IMR-90 (cell line): Measurements from ENCODE around the gene GRAMD2A. TPM values are rescaled to one million over a fixed set of nuclear protein-coding genes. Genes with fewer than 3 reads are reported as not detected.

ENCODE experiments used
- ATAC-seq: fragments of 200-7000 bp; cut with Tn5 transposase; 2 replicates; pipeline ENCODE4 v1.9.1; 2020; ENCODE audit warnings: low read depth, mild to moderate bottlenecking, moderate library complexity
- BruUV-seq: library from RNA; stranded (reverse); fragments of 400-500 nt; replicated peaks from 2 replicates; lab custom pipeline; 2021; lab: Mats Ljungman, UMichigan
- CTCF ChIA-PET: fragments of 300-600 bp; formaldehyde crosslinking; extraction: SDS; loops from one replicate; lab custom pipeline; 2021; ENCODE audit warnings: antibody characterized with exemption; lab: Yijun Ruan, JAX
- POLR2A ChIA-PET: fragments of 300-600 bp; sonication (Branson Sonifier 250); formaldehyde crosslinking; loops from one replicate; lab custom pipeline; 2022; ENCODE audit warnings: antibody characterized with exemption; ENCODE audit not compliant: unreplicated experiment; lab: Charles Lee
- DNase-seq: peaks from one replicate; pipeline ENCODE4 v3.0.0; 2013
- H2AFZ ChIP-seq: replicated peaks from 2 replicates; pipeline ENCODE3; 2013; ENCODE audit warnings: low read length, mild to moderate bottlenecking; ENCODE audit not compliant: poor library complexity
- H2AK5ac ChIP-seq: 2 replicates; pipeline ENCODE4 v1.6.1; 2013; ENCODE audit warnings: low read depth, low read length, inconsistent platforms
- H2AK9ac ChIP-seq: replicated peaks from 2 replicates; pipeline ENCODE3; 2013; ENCODE audit warnings: mild to moderate bottlenecking, low read depth, low read length, moderate library complexity; ENCODE audit not compliant: poor library complexity
- H2BK120ac ChIP-seq: 2 replicates; pipeline ENCODE4 v1.6.1; 2013; ENCODE audit warnings: low read depth, low read length, inconsistent platforms
- H2BK15ac ChIP-seq: 3 replicates; pipeline ENCODE4 v1.6.1; 2013; ENCODE audit warnings: low read depth, low read length, inconsistent platforms
- H2BK20ac ChIP-seq: 2 replicates; pipeline ENCODE4 v1.6.1; 2013; ENCODE audit warnings: low read depth, mild to moderate bottlenecking, inconsistent platforms, low read length, moderate library complexity
- H2BK5ac ChIP-seq: 2 replicates; pipeline ENCODE4 v1.6.1; 2013; ENCODE audit warnings: mild to moderate bottlenecking, low read depth, low read length, inconsistent platforms; ENCODE audit not compliant: poor library complexity, severe bottlenecking
- H3K14ac ChIP-seq: replicated peaks from 2 replicates; pipeline ENCODE4 v1.6.1; 2013; ENCODE audit warnings: low read depth, low read length, inconsistent platforms
- H3K18ac ChIP-seq: 2 replicates; pipeline ENCODE4 v1.6.1; 2013; ENCODE audit warnings: low read depth, low read length, control low read depth
- H3K23ac ChIP-seq: 2 replicates; pipeline ENCODE4 v1.6.1; 2013; ENCODE audit warnings: low read depth, low read length, inconsistent platforms
- H3K27ac ChIP-seq: 2 replicates; pipeline ENCODE4 v1.5.1; 2013; ENCODE audit warnings: mild to moderate bottlenecking, control low read depth, low read length; ENCODE audit not compliant: insufficient read depth
- H3K27me3 ChIP-seq: 2 replicates; pipeline ENCODE4 v1.6.1; 2013; ENCODE audit warnings: low read length; ENCODE audit not compliant: control insufficient read depth, insufficient read depth
- H3K36me3 ChIP-seq: 2 replicates; pipeline ENCODE4 v1.6.1; 2013; ENCODE audit warnings: low read length, mixed read lengths; ENCODE audit not compliant: control insufficient read depth, insufficient read depth
- H3K4ac ChIP-seq: 2 replicates; pipeline ENCODE4 v1.6.1; 2013; ENCODE audit warnings: low read depth, low read length, inconsistent platforms
- H3K4me1 ChIP-seq: 2 replicates; pipeline ENCODE4 v1.6.1; 2013; ENCODE audit warnings: low read length, mixed read lengths; ENCODE audit not compliant: control insufficient read depth, insufficient read depth
- H3K4me2 ChIP-seq: 2 replicates; pipeline ENCODE4 v1.6.1; 2013; ENCODE audit warnings: low read depth, mild to moderate bottlenecking, control low read depth, low read length, moderate library complexity
- H3K4me3 ChIP-seq: 2 replicates; pipeline ENCODE4 v1.5.1; 2013; ENCODE audit warnings: low read depth, mild to moderate bottlenecking, control low read depth, low read length, moderate library complexity; ENCODE audit not compliant: insufficient read depth
- H3K56ac ChIP-seq: 2 replicates; pipeline ENCODE4 v1.6.1; 2013; ENCODE audit warnings: low read length, inconsistent platforms; ENCODE audit not compliant: insufficient read depth; ENCODE audit errors: extremely low read depth
- H3K79me1 ChIP-seq, 2 experiments: 2 replicates each; pipeline ENCODE4 v1.6.1; 2013; ENCODE audit warnings: low read length in 2 of 2, inconsistent platforms in 1 of 2, low read depth in 1 of 2
- H3K9ac ChIP-seq: 2 replicates; pipeline ENCODE4 v1.6.1; 2013; ENCODE audit warnings: low read depth, low read length, control low read depth
- H3K9me1 ChIP-seq: 2 replicates; pipeline ENCODE4 v1.6.1; 2013; ENCODE audit warnings: low read length, inconsistent platforms; ENCODE audit not compliant: insufficient read depth
- H3K9me3 ChIP-seq: 2 replicates; pipeline ENCODE4 v1.6.1; 2013; ENCODE audit warnings: low read length; ENCODE audit not compliant: control insufficient read depth, insufficient read depth
- H4K20me1 ChIP-seq: 2 replicates; pipeline ENCODE4 v1.6.1; 2013; ENCODE audit warnings: low read length, inconsistent platforms; ENCODE audit not compliant: insufficient read depth
- H4K5ac ChIP-seq: 2 replicates; pipeline ENCODE4 v1.6.1; 2013; ENCODE audit warnings: mild to moderate bottlenecking, low read depth, low read length, control low read depth
- H4K8ac ChIP-seq, 2 experiments: 2 replicates each; pipeline ENCODE4 v1.6.1; 2013; ENCODE audit warnings: low read depth in 2 of 2, low read length in 2 of 2, control low read depth in 1 of 2, inconsistent platforms in 1 of 2
- H4K91ac ChIP-seq: 2 replicates; pipeline ENCODE4 v1.6.1; 2013; ENCODE audit warnings: low read depth, low read length, inconsistent platforms; ENCODE audit not compliant: insufficient read depth
- CHD1 ChIP-seq: IDR thresholded peaks from 2 replicates; pipeline ENCODE4 v1.6.1; 2012; ENCODE audit warnings: low read depth, low read length, improper control_type of control experiment
- FOS ChIP-seq: fragments of 150-350 bp; IDR thresholded peaks from 2 replicates; pipeline ENCODE4 v1.6.1; 2016; ENCODE audit warnings: low read depth, low read length
- MAZ ChIP-seq: IDR thresholded peaks from 2 replicates; pipeline ENCODE4 v1.6.1; 2012; ENCODE audit warnings: low read depth, mild to moderate bottlenecking, low read length, improper control_type of control experiment, moderate library complexity, borderline replicate concordance
- MXI1 ChIP-seq: IDR thresholded peaks from 2 replicates; pipeline ENCODE4 v1.6.1; 2012; ENCODE audit warnings: low read depth, mild to moderate bottlenecking, low read length, moderate library complexity, borderline replicate concordance
- POLR2A ChIP-seq: IDR thresholded peaks from 2 replicates; pipeline ENCODE4 v1.6.1; 2012; ENCODE audit warnings: mild to moderate bottlenecking, low read depth, low read length
- RAD21 ChIP-seq: IDR thresholded peaks from 2 replicates; pipeline ENCODE4 v1.6.1; 2012; ENCODE audit warnings: low read length, improper control_type of control experiment
- RCOR1 ChIP-seq: IDR thresholded peaks from 2 replicates; pipeline ENCODE4 v1.6.1; 2012; ENCODE audit warnings: mild to moderate bottlenecking, low read length, improper control_type of control experiment; ENCODE audit not compliant: insufficient replicate concordance
- RFX5 ChIP-seq: IDR thresholded peaks from 2 replicates; pipeline ENCODE4 v1.8.0; 2012; ENCODE audit warnings: low read depth, mild to moderate bottlenecking, low read length, moderate library complexity
- SMC3 ChIP-seq: fragments of 150-350 bp; IDR thresholded peaks from 2 replicates; pipeline ENCODE4 v1.6.1; 2016; ENCODE audit warnings: low read depth, mild to moderate bottlenecking, antibody characterized with exemption, low read length, moderate library complexity
- WGBS, 2 experiments: methylation state at CpG; one replicate each; pipeline versions ENCODE4 v1.1.5 to v1.1.7; 2013; ENCODE audit warnings: missing lambda C conversion rate in 2 of 2; ENCODE audit not compliant: insufficient read length in 1 of 2; ENCODE audit errors: extremely low coverage in 2 of 2; 5-methylcytosine and 5-hydroxymethylcytosine counted together
- dilution Hi-C: fragments of 300-500 bp; cut with HindIII; formaldehyde crosslinking; loops from one replicate; pipeline ENCODE4 v1.14.3; 2018; ENCODE audit warnings: low sequenced_read_pairs; ENCODE audit not compliant: unreplicated experiment
- in situ Hi-C: fragments of 300-500 bp; cut with MboI; formaldehyde crosslinking; loops from 3 replicates; pipeline ENCODE4 v1.14.3; 2019; ENCODE audit warnings: low sequenced_read_pairs, inconsistent platforms, mixed read lengths
- intact Hi-C: fragments of 100-400 bp; cut with micrococcal nuclease; formaldehyde crosslinking; loops from 2 replicates; pipeline ENCODE4 v1.10.0; 2022
- polyA plus RNA-seq, 3 experiments: library from polyadenylated mRNA; depleted of rRNA; stranded (reverse); fragments of >200 nt; gene quantifications; 2 replicates each; pipeline ENCODE4 v1.2.3, GENCODE V29; 2012; ENCODE audit warnings: low replicate concordance in 1 of 3
- total RNA-seq: library from RNA; depleted of rRNA; stranded (reverse); fragments of >200 nt; gene quantifications from 2 replicates; pipeline ENCODE4 v1.2.3, GENCODE V29; 2012
- TF ChIP-seq, protein P1 (sequence below): fragments of 150-350 bp; IDR thresholded peaks from 2 replicates; pipeline ENCODE4 v1.6.1; 2017; ENCODE audit warnings: mild to moderate bottlenecking, antibody characterized with exemption, low read length, low read depth
- TF ChIP-seq, protein P2 (sequence below): fragments of 150-350 bp; IDR thresholded peaks from 2 replicates; pipeline ENCODE4 v1.6.1; 2016; ENCODE audit warnings: low read depth, mild to moderate bottlenecking, low read length, moderate library complexity, borderline replicate concordance

The GRAMD2A gene
- total and polyA plus RNA-seq, 2 of the 4 experiments (the other 2 are of a cell fraction): 0.14 to 0.18 TPM

DNA sequence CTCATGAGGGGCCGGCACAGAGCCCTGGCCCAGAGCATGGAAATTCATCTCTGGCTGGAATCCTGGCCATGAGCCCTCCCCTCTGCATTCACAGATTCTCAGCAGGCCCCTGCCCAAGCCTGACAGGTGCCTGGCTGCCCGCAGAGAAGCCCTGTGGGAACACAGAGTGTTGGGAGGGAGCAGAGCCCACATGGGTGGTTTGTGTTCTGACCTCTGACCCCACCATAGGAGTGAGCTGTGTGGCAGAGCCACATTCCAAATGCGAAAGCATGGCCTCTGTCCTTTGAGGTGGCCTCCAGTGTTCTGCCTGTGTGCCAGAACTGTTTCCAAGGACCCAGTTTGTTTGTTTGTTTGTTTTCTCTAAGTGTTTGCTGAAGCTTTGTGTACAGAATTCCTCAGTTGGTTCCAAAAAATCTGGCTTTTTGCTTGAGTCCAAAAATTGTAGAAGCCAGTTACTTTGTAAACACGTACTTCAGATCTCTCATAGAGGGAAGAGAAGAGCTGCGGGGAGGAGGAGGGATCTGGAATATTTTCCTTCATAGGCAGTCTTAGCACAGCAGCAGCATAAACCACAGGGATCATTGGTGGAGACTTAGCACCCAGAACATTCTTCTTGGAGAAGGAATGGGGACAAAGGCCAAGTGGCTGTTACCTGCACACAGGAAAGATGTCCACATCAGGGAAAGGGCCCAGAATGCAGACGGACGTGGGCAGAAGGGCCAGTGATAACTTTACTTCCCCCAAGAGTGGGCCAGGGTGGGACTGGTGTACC, 36.0 kb downstream of the GRAMD2A start:
- H2BK20ac ChIP-seq: no peak overlapping the region
- H3K4me1 ChIP-seq: no peaks in the 10 kb centered on the region
- TF ChIP-seq RCOR1: no peak
- no peak for TF ChIP-seq MAZ
- no peak for TF ChIP-seq CHD1
- TF ChIP-seq SMC3: no peak
- no peak for TF ChIP-seq MXI1
- TF ChIP-seq POLR2A: no peak
- TF ChIP-seq RAD21: no peak
- no peak for TF ChIP-seq RFX5
- TF ChIP-seq, protein P1, sequence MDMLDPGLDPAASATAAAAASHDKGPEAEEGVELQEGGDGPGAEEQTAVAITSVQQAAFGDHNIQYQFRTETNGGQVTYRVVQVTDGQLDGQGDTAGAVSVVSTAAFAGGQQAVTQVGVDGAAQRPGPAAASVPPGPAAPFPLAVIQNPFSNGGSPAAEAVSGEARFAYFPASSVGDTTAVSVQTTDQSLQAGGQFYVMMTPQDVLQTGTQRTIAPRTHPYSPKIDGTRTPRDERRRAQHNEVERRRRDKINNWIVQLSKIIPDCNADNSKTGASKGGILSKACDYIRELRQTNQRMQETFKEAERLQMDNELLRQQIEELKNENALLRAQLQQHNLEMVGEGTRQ: no peak
- no peak for TF ChIP-seq FOS
- TF ChIP-seq, protein P2, sequence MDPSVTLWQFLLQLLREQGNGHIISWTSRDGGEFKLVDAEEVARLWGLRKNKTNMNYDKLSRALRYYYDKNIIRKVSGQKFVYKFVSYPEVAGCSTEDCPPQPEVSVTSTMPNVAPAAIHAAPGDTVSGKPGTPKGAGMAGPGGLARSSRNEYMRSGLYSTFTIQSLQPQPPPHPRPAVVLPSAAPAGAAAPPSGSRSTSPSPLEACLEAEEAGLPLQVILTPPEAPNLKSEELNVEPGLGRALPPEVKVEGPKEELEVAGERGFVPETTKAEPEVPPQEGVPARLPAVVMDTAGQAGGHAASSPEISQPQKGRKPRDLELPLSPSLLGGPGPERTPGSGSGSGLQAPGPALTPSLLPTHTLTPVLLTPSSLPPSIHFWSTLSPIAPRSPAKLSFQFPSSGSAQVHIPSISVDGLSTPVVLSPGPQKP: no peak
- H3K14ac ChIP-seq: no peak overlapping the region
- no peak overlapping the region for H2AK9ac ChIP-seq
- H2BK120ac ChIP-seq: no peak overlapping the region
- ChIA-PET CTCF (no interaction called here), POLR2A (no interaction called here)
- BruUV-seq: no TSS peak
- no peak overlapping the region for H2BK15ac ChIP-seq
- no peak overlapping the region for H2AFZ ChIP-seq
- H3K9ac ChIP-seq: no peak overlapping the region
- no peak overlapping the region for H3K4ac ChIP-seq
- no peak overlapping the region for H4K8ac ChIP-seq
- no peaks in the 10 kb centered on the region for H4K20me1 ChIP-seq
- peaks cover 30% of the 10 kb centered on the region for H3K27me3 ChIP-seq
- H4K5ac ChIP-seq: no peak overlapping the region
- in situ Hi-C loops: no loop called here
- H2BK5ac ChIP-seq: no peak overlapping the region
- ATAC-seq (no peak; the same call in none of the 2 replicates), DNase-seq (no peak)
- H3K9me3 ChIP-seq: no peaks in the 10 kb centered on the region
- H4K91ac ChIP-seq: no peak overlapping the region
- intact Hi-C loops: no loop called here
- H3K79me1 ChIP-seq: no peaks in the 10 kb centered on the region
- H3K4me3 ChIP-seq: no peak overlapping the region
- H3K18ac ChIP-seq: no peak overlapping the region
- H3K27ac ChIP-seq: no peak overlapping the region
- dilution Hi-C loops: no loop called here
- H3K36me3 ChIP-seq: no peaks in the 10 kb centered on the region
- H3K56ac ChIP-seq: no peak overlapping the region
- no peak overlapping the region for H2AK5ac ChIP-seq
- no peak overlapping the region for H3K23ac ChIP-seq
- H3K9me1 ChIP-seq: no peaks in the 10 kb centered on the region
- H3K4me2 ChIP-seq: no peak overlapping the region
- WGBS, 2 experiments: 13% methylated on average over 1 of the region's 7 CpGs; no CpG with 5 or more reads in 1 of the 2 experiments
